ENCODE data around the gene LIG4.

Gene LIG4

DNA sequence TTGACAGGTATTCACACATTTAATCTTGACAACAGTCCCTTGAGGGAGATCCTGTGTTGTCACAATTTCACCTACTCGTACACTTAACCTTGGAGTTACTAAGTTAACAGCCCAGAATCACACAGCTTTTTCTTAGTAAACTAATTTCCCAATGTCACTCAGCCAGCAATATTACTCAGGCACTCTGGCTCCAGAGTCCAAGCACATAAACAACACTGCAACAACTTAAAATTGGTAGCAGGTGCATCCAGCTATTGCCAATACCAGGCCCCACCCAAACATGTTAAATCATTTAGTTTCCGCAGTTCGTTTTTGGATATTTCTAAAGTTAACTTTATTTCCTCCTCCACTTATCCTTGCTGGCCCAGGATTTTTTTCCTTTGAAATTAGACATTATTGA is 32.7 kb downstream of the LIG4 start:
- H3K4me1 ChIP-seq (ENCODE audit: control insufficient read depth in 1 of 2, insufficient read depth in 2 of 2, low read length in 2 of 2): no peaks in the 10 kb centered on the region
- no peak overlapping the region for H4K12ac ChIP-seq (ENCODE audit: low read depth, low read length)
- H2BK12ac ChIP-seq (ENCODE audit: low read length): no peak overlapping the region
- H2AK5ac ChIP-seq (ENCODE audit: low read length): no peak overlapping the region
- no peak overlapping the region for H3K14ac ChIP-seq (ENCODE audit: low read length)
- no peak overlapping the region for H2AFZ ChIP-seq (ENCODE audit: insufficient read depth, low read length, poor library complexity)
- H3K79me2 ChIP-seq (ENCODE audit: control insufficient read depth, insufficient read depth, low read length, poor library complexity): no peaks in the 10 kb centered on the region
- no peak overlapping the region for H3K23ac ChIP-seq (ENCODE audit: low read length)
- H2BK120ac ChIP-seq (ENCODE audit: insufficient read depth, low read length, poor library complexity): no peak overlapping the region
- no CpG with 5 or more reads among the region's 3 CpGs for WGBS (ENCODE audit: extremely low coverage, insufficient coverage, insufficient read length)
- H3K9me3 ChIP-seq (ENCODE audit: insufficient read depth, low read depth, low read length): no peaks in the 10 kb centered on the region
- no peak overlapping the region for H3K4ac ChIP-seq (ENCODE audit: low read depth, low read length)
- no peak overlapping the region for H3K18ac ChIP-seq (ENCODE audit: low read length)
- no peaks in the 10 kb centered on the region for H3K27me3 ChIP-seq (ENCODE audit: insufficient read depth, low read length)
- H4K8ac ChIP-seq (ENCODE audit: low read depth, low read length): no peak overlapping the region
- H3K27ac ChIP-seq (ENCODE audit: low read depth, low read length): no peak overlapping the region
- H4K91ac ChIP-seq (ENCODE audit: low read depth, low read length): no peak overlapping the region
- H3K4me2 ChIP-seq (ENCODE audit: low read length): no peak overlapping the region
- H3K79me1 ChIP-seq (ENCODE audit: low read length): no peaks in the 10 kb centered on the region
- no peaks in the 10 kb centered on the region for H3K36me3 ChIP-seq (ENCODE audit: control insufficient read depth in 1 of 2, insufficient read depth in 2 of 2, low read length in 2 of 2)
- no peak for DNase-seq
- H3K4me3 ChIP-seq (ENCODE audit: low read depth, low read length): no peak overlapping the region
- H3K9ac ChIP-seq (ENCODE audit: low read length): no peak overlapping the region
- H2BK5ac ChIP-seq (ENCODE audit: low read depth, low read length, poor library complexity): no peak overlapping the region

DNA sequence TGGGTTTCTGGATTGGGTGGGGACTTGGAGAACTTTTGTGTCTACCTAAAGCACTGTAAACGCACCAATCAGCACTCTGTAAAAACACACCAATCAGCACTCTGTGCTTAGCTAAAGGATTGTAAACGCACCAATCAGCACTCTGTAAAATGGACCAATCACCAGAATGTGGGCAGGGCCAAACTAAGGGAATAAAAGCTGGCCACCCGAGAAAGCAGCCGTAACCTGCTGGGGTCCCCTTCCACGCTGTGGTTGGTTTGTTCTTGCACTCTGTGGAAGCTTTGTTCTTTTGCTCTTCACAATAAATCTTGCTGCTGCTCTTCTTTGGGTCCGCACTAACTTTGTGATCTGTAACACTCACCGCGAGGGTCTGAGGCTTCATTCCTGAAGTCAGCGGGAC is 37.3 kb downstream of the LIG4 start:
- Histone ChIP-seq H4K8ac (ENCODE audit: low read depth, low read length) (no peak overlapping the region), H4K91ac (ENCODE audit: low read depth, low read length) (no peak overlapping the region), H3K4me2 (ENCODE audit: low read length) (no peak overlapping the region), H2BK5ac (ENCODE audit: low read depth, low read length, poor library complexity) (no peak overlapping the region), H3K27ac (ENCODE audit: low read depth, low read length) (no peak overlapping the region), H2AK5ac (ENCODE audit: low read length) (no peak overlapping the region), H3K9ac (ENCODE audit: low read length) (no peak overlapping the region), H3K4me1 (ENCODE audit: control insufficient read depth in 1 of 2, insufficient read depth in 2 of 2, low read length in 2 of 2) (no peaks in the 10 kb centered on the region), H3K79me2 (ENCODE audit: control insufficient read depth, insufficient read depth, low read length, poor library complexity) (no peaks in the 10 kb centered on the region), H3K23ac (ENCODE audit: low read length) (no peak overlapping the region), H3K14ac (ENCODE audit: low read length) (no peak overlapping the region), H3K4ac (ENCODE audit: low read depth, low read length) (no peak overlapping the region), H3K4me3 (ENCODE audit: low read depth, low read length) (no peak overlapping the region), H3K36me3 (ENCODE audit: control insufficient read depth in 1 of 2, insufficient read depth in 2 of 2, low read length in 2 of 2) (no peaks in the 10 kb centered on the region), H3K9me3 (ENCODE audit: insufficient read depth, low read depth, low read length) (peaks cover 2% of the 10 kb centered on the region), H3K18ac (ENCODE audit: low read length) (no peak overlapping the region), H2AFZ (ENCODE audit: insufficient read depth, low read length, poor library complexity) (no peak overlapping the region), H4K12ac (ENCODE audit: low read depth, low read length) (no peak overlapping the region), H3K27me3 (ENCODE audit: insufficient read depth, low read length) (no peaks in the 10 kb centered on the region), H3K79me1 (ENCODE audit: low read length) (no peaks in the 10 kb centered on the region), H2BK120ac (ENCODE audit: insufficient read depth, low read length, poor library complexity) (no peak overlapping the region), H2BK12ac (ENCODE audit: low read length) (no peak overlapping the region)
- DNase-seq: no peak
- no CpG with 5 or more reads among the region's 9 CpGs for WGBS (ENCODE audit: extremely low coverage, insufficient coverage, insufficient read length)

DNA sequence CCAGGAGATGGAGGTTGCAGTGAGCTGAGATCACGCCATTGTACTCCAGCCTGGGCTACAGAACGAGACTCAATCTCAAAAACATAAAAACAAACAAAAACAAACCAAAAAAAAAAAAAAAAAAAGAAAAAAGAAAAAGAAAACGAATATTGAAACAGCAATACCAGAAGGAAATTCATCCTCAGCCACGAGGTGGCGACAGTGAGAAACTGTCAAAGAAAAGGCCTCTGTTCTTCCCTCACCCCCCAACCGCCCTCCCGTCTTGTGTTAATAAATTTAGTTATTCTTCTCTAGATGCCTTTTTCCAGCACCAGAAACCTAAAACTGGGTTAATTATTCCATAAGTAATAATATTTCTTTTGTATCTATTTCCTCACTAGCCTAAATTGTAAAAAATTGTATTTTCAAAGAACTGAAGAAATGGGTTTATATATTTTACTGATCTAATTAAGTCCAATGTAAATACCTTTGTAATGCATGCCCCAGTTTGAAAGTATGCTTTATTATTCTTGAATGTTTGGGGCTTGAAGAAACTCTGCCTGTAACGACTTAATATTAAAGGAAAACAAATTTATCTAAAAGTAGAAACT is 38.6 kb downstream of the LIG4 start:
- H3K4me1 ChIP-seq (ENCODE audit: control insufficient read depth in 1 of 2, insufficient read depth in 2 of 2, low read length in 2 of 2): no peaks in the 10 kb centered on the region
- no CpG with 5 or more reads among the region's 8 CpGs for WGBS (ENCODE audit: extremely low coverage, insufficient coverage, insufficient read length)
- no peak overlapping the region for H2AK5ac ChIP-seq (ENCODE audit: low read length)
- H2AFZ ChIP-seq (ENCODE audit: insufficient read depth, low read length, poor library complexity): no peak overlapping the region
- no peak overlapping the region for H4K91ac ChIP-seq (ENCODE audit: low read depth, low read length)
- no peaks in the 10 kb centered on the region for H3K79me2 ChIP-seq (ENCODE audit: control insufficient read depth, insufficient read depth, low read length, poor library complexity)
- peaks cover 3% of the 10 kb centered on the region for H3K9me3 ChIP-seq (ENCODE audit: insufficient read depth, low read depth, low read length)
- no peak overlapping the region for H3K4ac ChIP-seq (ENCODE audit: low read depth, low read length)
- no peak overlapping the region for H2BK12ac ChIP-seq (ENCODE audit: low read length)
- no peaks in the 10 kb centered on the region for H3K27me3 ChIP-seq (ENCODE audit: insufficient read depth, low read length)
- no peak overlapping the region for H3K18ac ChIP-seq (ENCODE audit: low read length)
- H3K23ac ChIP-seq (ENCODE audit: low read length): no peak overlapping the region
- no peaks in the 10 kb centered on the region for H3K36me3 ChIP-seq (ENCODE audit: control insufficient read depth in 1 of 2, insufficient read depth in 2 of 2, low read length in 2 of 2)
- no peak overlapping the region for H3K27ac ChIP-seq (ENCODE audit: low read depth, low read length)
- no peak overlapping the region for H2BK5ac ChIP-seq (ENCODE audit: low read depth, low read length, poor library complexity)
- no peak overlapping the region for H4K8ac ChIP-seq (ENCODE audit: low read depth, low read length)
- no peak overlapping the region for H3K4me3 ChIP-seq (ENCODE audit: low read depth, low read length)
- DNase-seq: peak in 1 of 2 donors; percentile 48
- no peak overlapping the region for H3K14ac ChIP-seq (ENCODE audit: low read length)
- H4K12ac ChIP-seq (ENCODE audit: low read depth, low read length): no peak overlapping the region
- H3K9ac ChIP-seq (ENCODE audit: low read length): no peak overlapping the region
- no peak overlapping the region for H3K4me2 ChIP-seq (ENCODE audit: low read length)
- no peak overlapping the region for H2BK120ac ChIP-seq (ENCODE audit: insufficient read depth, low read length, poor library complexity)
- H3K79me1 ChIP-seq (ENCODE audit: low read length): no peaks in the 10 kb centered on the region

DNA sequence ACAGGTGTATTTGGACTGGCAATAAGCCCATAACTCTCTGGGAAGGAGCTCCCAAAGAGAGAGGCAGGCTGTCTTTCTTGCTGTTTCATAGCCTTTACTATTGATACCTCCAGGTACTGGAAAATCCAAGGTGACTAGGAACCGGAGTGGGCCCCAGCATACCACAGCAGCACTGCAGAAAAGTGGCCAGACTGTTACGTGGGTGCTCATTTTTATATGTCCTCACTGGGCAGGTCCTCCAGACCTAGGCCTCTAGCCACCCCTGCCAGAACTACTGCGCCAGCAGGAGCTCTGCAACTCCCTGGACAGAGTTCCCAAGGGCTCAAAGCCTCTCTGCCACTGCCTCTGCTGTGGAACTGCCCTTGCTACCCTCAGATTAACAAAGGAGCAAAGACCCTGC is 46.4 kb downstream of the LIG4 start:
- Histone ChIP-seq H3K9ac (ENCODE audit: low read length) (no peak overlapping the region), H3K9me3 (ENCODE audit: insufficient read depth, low read depth, low read length) (peaks cover 3% of the 10 kb centered on the region), H3K79me1 (ENCODE audit: low read length) (no peaks in the 10 kb centered on the region), H2AK5ac (ENCODE audit: low read length) (no peak overlapping the region), H3K4me3 (ENCODE audit: low read depth, low read length) (no peak overlapping the region), H2AFZ (ENCODE audit: insufficient read depth, low read length, poor library complexity) (no peak overlapping the region), H3K18ac (ENCODE audit: low read length) (no peak overlapping the region), H4K91ac (ENCODE audit: low read depth, low read length) (no peak overlapping the region), H3K4me2 (ENCODE audit: low read length) (no peak overlapping the region), H2BK12ac (ENCODE audit: low read length) (no peak overlapping the region), H3K4me1 (ENCODE audit: control insufficient read depth in 1 of 2, insufficient read depth in 2 of 2, low read length in 2 of 2) (no peaks in the 10 kb centered on the region), H3K14ac (ENCODE audit: low read length) (no peak overlapping the region), H4K8ac (ENCODE audit: low read depth, low read length) (no peak overlapping the region), H3K23ac (ENCODE audit: low read length) (no peak overlapping the region), H2BK5ac (ENCODE audit: low read depth, low read length, poor library complexity) (no peak overlapping the region), H2BK120ac (ENCODE audit: insufficient read depth, low read length, poor library complexity) (no peak overlapping the region), H3K27me3 (ENCODE audit: insufficient read depth, low read length) (no peaks in the 10 kb centered on the region), H3K4ac (ENCODE audit: low read depth, low read length) (no peak overlapping the region), H3K79me2 (ENCODE audit: control insufficient read depth, insufficient read depth, low read length, poor library complexity) (no peaks in the 10 kb centered on the region), H3K36me3 (ENCODE audit: control insufficient read depth in 1 of 2, insufficient read depth in 2 of 2, low read length in 2 of 2) (no peaks in the 10 kb centered on the region), H3K27ac (ENCODE audit: low read depth, low read length) (no peak overlapping the region), H4K12ac (ENCODE audit: low read depth, low read length) (no peak overlapping the region)
- WGBS (ENCODE audit: extremely low coverage, insufficient coverage, insufficient read length): no CpG with 5 or more reads among the region's 3 CpGs
- DNase-seq: no peak
